Urothelium cell line (cell line): ENCODE measurements around the gene DKK3.
A peak's percentile ranks its signal among the peaks of the same experiment; 100 is the strongest.

ENCODE experiments used
- DNase-seq: peaks from one replicate; pipeline ENCODE4 v3.0.0; 2011; ENCODE audit warnings: low spot score, mixed read lengths
- FAIRE-seq: peaks from 2 replicates; lab custom pipeline; 2011; peaks lifted over from hg19 to GRCh38; lab: Jason Lieb, UNC

Gene DKK3

DNA sequence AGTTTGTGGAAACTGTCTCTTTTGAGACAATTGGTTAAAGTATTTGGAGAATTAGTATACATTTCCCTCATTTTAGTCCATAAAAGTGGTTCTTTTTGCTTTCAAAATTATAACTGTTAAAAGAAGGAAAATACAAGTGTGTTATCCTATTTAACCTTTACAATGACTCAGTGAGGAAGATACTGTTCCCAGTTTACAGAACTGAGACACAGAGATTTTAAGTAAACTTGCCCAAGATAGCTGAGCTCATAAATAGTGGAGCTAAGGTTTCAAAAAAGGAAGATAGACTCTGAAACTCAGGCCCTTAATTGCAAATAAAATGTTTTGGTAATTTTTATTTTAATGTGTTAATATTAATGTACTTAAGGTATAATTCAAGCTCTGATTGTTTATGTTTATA is 58.9 kb downstream of the DKK3 start:
- FAIRE-seq (no peak), DNase-seq (no peak)

DNA sequence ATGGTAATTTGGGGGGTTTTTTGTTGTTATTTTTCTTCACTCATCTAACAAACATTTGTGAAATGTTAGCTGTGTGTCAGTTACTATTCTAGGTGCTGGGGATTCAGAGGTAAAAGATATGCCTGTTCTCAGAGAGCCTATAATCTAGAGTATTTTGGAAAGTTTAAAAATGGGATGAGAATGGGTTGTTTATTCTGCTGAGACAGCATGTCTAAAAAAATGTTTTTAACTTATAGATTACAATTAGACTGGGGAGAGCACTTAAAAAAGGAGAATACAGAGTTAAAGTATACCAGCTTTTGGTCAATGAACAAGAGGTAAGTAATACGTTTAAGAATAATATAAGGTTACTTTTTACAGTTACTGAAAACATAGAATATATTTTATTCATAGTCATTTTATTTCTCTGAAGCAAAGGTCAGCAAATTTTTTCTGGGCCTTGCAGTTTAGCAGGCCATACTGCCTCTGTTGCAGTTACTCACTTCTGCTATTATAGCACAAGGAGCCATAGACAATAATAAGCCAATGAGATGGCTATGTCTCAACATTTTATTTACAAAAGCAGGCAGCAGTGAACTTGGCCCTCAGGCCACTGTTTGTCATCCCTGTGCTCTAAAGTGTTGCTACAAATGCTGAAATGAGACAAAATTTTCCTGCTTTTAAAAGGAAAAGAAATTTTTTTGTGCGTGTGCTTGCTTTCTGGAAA is 60.0 kb downstream of the DKK3 start:
- no peak for FAIRE-seq

GRCh38 chr11:11947825-11948224 is 60.6 kb downstream of the DKK3 start:
- DNase-seq (no peak), FAIRE-seq (no peak)

More for the DNA sequence above, 60.0 kb downstream of the DKK3 start:
- DNase-seq = no peak

- no peak for FAIRE-seq
These were observed 61.5 kb downstream of the DKK3 start for GRCh38 chr11:11946878-11947277.

DNA sequence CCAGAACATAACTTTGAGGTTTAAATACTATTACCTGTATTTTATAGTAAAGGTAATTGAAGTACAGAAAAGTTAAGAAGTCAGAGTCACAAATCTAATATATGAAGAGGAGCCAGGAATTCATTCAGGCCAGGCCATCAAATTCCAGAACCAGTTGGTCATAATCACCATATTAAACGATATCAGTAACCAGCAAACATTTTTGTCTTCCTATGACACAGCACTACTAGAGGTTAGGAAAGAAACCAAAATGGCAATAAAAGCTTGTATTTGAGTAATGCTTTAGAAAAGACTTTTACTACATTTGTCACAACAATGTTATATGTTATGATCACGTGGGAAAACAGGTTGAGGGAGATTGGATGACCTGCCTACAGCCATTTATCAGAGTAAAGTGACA is 62.2 kb downstream of the DKK3 start:
- FAIRE-seq = no peak
- DNase-seq = no peak

More at GRCh38 chr11:11946878-11947277, 61.5 kb downstream of the DKK3 start:
- DNase-seq = no peak

GRCh38 chr11:11944444-11944843 is 64.0 kb downstream of the DKK3 start:
- DNase-seq (no peak), FAIRE-seq (no peak)

- DNase-seq (no peak), FAIRE-seq (no peak)
These were observed 65.8 kb downstream of the DKK3 start for GRCh38 chr11:11942668-11943067.

- DNase-seq (no peak), FAIRE-seq (no peak)
These were observed 67.9 kb downstream of the DKK3 start for GRCh38 chr11:11940551-11940950.

- DNase-seq (no peak), FAIRE-seq (no peak)
These were observed 70.5 kb downstream of the DKK3 start for GRCh38 chr11:11937957-11938356.

GRCh38 chr11:11937433-11937832 is 71.0 kb downstream of the DKK3 start:
- no peak for DNase-seq
- FAIRE-seq = no peak

GRCh38 chr11:11935536-11935935 is 72.9 kb downstream of the DKK3 start:
- FAIRE-seq = no peak
- DNase-seq = no peak

- DNase-seq = peak; percentile 30
- FAIRE-seq = no peak
These were observed 76.9 kb downstream of the DKK3 start for GRCh38 chr11:11931461-11932055.

GRCh38 chr11:11929920-11930319 is 78.5 kb downstream of the DKK3 start:
- DNase-seq = no peak
- no peak for FAIRE-seq

DNA sequence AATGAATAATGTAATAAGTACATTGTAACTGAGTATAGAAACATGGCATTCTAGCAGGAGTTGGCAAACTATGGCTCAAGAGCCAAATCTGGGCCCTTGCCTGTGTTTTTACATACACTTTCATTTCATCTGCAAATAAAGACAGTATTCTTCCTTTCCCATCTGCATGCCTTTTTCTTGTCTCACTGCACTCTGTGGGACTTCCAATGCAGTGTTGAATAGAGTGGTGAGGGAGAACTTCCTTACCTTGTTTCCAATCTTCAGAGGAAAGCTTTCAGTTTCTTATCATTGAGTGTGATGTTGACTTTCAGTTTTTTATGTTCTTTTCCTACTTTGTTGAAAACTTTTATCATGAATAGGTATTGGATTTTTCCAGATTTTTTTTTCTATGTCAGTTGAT is 84.6 kb downstream of the DKK3 start:
- FAIRE-seq (no peak), DNase-seq (no peak)

- FAIRE-seq = no peak
- no peak for DNase-seq
These were observed 91.4 kb downstream of the DKK3 start for GRCh38 chr11:11916981-11917399.

GRCh38 chr11:11915625-11916024 is 92.8 kb downstream of the DKK3 start:
- DNase-seq (no peak), FAIRE-seq (no peak)

DNA sequence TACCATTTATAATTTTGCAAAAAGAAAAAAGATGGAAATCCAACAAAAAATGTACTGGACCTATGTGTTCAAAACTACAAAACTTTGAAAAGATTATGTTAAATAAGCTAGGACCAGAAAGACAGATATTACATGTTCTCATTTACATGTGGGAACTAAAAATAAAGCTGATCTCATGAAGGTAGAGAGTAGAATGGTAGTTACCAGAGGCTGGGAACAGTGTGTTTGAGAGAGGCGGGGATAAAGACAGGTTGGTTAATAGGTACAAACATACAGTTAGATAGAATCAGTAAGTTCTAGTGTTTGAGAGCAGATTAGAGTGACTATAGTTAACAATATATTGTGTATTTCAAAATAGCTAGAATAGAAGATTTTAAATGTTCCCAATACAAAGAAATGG is 95.0 kb downstream of the DKK3 start:
- FAIRE-seq (no peak), DNase-seq (no peak)
